ENCODE results near the gene MAN1A2.

MAN1A2 gene

DNA sequence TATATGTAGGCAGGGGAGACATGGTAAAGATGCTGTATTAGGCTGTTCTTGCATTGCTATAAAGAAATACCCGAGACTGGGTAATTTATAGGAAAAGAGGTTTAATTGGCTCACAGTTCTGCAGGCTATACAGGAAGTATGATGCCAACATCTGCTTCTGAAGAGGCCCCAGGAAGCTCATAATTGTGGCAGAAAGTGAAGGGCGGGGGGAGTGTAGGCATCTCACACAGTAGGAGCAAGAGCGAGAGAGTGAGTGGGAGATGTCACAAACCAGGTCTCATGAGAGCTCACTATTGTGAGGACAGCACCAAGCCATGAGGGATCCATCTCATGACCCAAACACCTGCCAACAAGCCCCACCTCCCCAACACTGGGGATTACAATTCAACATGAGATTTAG lies 21.1 kb downstream of the MAN1A2 start:
- H3K27me3 ChIP-seq (ENCODE audit: control insufficient read depth, insufficient read depth, low read length) = no peaks in the 10 kb centered on the region
- no peaks in the 10 kb centered on the region for H3K4me1 ChIP-seq (ENCODE audit: control insufficient read depth, insufficient read depth, low read length)
- no peak overlapping the region for H3K9ac ChIP-seq (ENCODE audit: low read length)

DNA sequence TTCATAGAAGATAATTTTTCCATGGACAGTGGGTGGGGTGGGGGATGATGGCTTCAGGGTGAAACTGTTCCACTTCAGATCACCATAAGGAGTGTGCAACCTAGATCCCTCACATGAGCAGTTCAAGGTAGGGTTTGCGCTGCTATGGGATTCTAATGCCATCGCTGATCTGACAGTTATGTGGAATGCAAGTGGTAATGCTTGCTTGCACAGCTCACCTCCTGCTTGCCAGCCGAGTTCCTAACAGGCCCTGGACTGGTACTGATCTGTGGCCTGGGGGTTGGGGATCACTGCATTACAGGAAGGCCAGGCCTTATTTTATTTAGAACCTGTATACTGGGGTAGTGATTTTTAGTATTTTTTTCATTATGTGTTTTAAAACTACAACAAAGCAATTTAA lies 22.0 kb downstream of the MAN1A2 start:
- H3K9ac ChIP-seq (ENCODE audit: low read length) = no peak overlapping the region
- no peaks in the 10 kb centered on the region for H3K9me3 ChIP-seq (ENCODE audit: control insufficient read depth, low read length)
- no peak overlapping the region for H3K4me3 ChIP-seq (ENCODE audit: low read length)
- H3K4me1 ChIP-seq (ENCODE audit: control insufficient read depth, insufficient read depth, low read length) = no peaks in the 10 kb centered on the region
- no peaks in the 10 kb centered on the region for H3K27me3 ChIP-seq (ENCODE audit: control insufficient read depth, insufficient read depth, low read length)
- no peaks in the 10 kb centered on the region for H3K36me3 ChIP-seq (ENCODE audit: control insufficient read depth, insufficient read depth, low read length)

More for the DNA sequence above, 21.1 kb downstream of the MAN1A2 start:
- Histone ChIP-seq H3K4me3 (ENCODE audit: low read length) (no peak overlapping the region), H3K9me3 (ENCODE audit: control insufficient read depth, low read length) (no peaks in the 10 kb centered on the region), H3K36me3 (ENCODE audit: control insufficient read depth, insufficient read depth, low read length) (no peaks in the 10 kb centered on the region)

- H3K9me3 ChIP-seq (ENCODE audit: control insufficient read depth, low read length) = no peaks in the 10 kb centered on the region
- H3K9ac ChIP-seq (ENCODE audit: low read length) = no peak overlapping the region
- H3K27me3 ChIP-seq (ENCODE audit: control insufficient read depth, insufficient read depth, low read length) = no peaks in the 10 kb centered on the region
- H3K36me3 ChIP-seq (ENCODE audit: control insufficient read depth, insufficient read depth, low read length) = no peaks in the 10 kb centered on the region
- no peaks in the 10 kb centered on the region for H3K4me1 ChIP-seq (ENCODE audit: control insufficient read depth, insufficient read depth, low read length)
- H3K4me3 ChIP-seq (ENCODE audit: low read length) = no peak overlapping the region
Measured at GRCh38 chr1:117389779-117390178, 22.5 kb downstream of the MAN1A2 start.

DNA sequence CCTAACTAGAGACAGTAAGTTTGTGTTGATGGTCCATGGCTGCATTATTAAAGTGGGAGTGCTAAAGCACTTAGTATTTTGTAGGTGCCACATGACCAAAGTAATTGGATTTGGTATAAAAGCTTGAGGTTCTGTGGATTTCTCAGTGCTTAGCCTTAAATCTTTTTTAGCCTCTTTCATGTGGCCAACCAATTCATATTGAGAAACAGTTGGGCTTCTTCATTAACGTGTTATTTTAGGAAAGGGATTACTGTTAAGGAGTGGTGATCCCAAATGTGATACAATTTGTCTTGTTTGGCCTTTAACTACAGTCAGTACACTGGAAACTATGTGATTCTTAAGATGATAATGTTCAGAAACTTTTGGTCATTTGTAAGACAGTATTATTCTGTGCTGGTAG lies 25.5 kb downstream of the MAN1A2 start:
- Histone ChIP-seq H3K27me3 (ENCODE audit: control insufficient read depth, insufficient read depth, low read length) (no peaks in the 10 kb centered on the region), H3K4me3 (ENCODE audit: low read length) (no peak overlapping the region), H3K9me3 (ENCODE audit: control insufficient read depth, low read length) (no peaks in the 10 kb centered on the region), H3K9ac (ENCODE audit: low read length) (no peak overlapping the region), H3K36me3 (ENCODE audit: control insufficient read depth, insufficient read depth, low read length) (no peaks in the 10 kb centered on the region), H3K4me1 (ENCODE audit: control insufficient read depth, insufficient read depth, low read length) (peaks cover 4% of the 10 kb centered on the region)

DNA sequence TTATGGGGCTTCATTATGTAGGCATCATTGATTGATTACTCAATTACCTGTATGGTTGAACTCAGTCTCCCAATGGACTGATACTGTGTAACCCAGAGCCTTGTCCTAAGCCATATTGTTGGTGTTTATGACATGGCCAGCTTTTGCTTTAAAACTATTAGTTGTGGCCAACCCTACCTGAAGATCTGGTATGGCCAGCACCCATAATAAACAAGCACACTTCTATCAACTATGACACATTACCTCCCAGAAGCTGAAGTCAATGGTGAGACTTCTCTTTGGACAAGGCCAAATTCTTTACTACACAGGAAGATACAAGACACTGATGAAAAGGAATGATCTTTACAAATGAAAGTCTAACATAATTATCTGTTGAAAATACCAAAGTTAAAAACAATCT lies 28.8 kb downstream of the MAN1A2 start:
- Histone ChIP-seq H3K9ac (ENCODE audit: low read length) (no peak overlapping the region), H3K36me3 (ENCODE audit: control insufficient read depth, insufficient read depth, low read length) (no peaks in the 10 kb centered on the region), H3K4me1 (ENCODE audit: control insufficient read depth, insufficient read depth, low read length) (peaks cover 4% of the 10 kb centered on the region), H3K4me3 (ENCODE audit: low read length) (no peak overlapping the region), H3K9me3 (ENCODE audit: control insufficient read depth, low read length) (no peaks in the 10 kb centered on the region), H3K27me3 (ENCODE audit: control insufficient read depth, insufficient read depth, low read length) (no peaks in the 10 kb centered on the region)

DNA sequence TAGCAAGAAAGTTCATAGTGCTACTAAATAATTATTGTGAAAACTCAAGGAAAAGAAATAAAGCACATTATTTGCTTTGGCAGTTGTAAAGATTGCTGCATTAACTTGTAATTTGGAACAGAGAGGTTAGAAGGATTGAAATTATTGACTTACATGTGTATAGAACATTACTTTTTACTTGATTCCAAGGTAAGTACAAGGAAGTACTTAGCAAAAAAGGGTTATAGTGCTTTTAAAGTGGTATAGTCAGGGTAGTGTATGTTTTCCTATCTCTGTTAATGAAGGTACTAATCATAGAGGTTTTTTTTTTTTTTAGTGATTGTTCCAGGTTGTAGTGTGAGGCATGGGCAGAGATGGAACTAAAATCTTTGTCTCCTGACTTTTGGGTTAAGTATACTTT lies 29.4 kb downstream of the MAN1A2 start:
- Histone ChIP-seq H3K9me3 (ENCODE audit: control insufficient read depth, low read length) (no peaks in the 10 kb centered on the region), H3K4me1 (ENCODE audit: control insufficient read depth, insufficient read depth, low read length) (peaks cover 4% of the 10 kb centered on the region), H3K36me3 (ENCODE audit: control insufficient read depth, insufficient read depth, low read length) (no peaks in the 10 kb centered on the region), H3K9ac (ENCODE audit: low read length) (no peak overlapping the region), H3K27me3 (ENCODE audit: control insufficient read depth, insufficient read depth, low read length) (no peaks in the 10 kb centered on the region), H3K4me3 (ENCODE audit: low read length) (no peak overlapping the region)

DNA sequence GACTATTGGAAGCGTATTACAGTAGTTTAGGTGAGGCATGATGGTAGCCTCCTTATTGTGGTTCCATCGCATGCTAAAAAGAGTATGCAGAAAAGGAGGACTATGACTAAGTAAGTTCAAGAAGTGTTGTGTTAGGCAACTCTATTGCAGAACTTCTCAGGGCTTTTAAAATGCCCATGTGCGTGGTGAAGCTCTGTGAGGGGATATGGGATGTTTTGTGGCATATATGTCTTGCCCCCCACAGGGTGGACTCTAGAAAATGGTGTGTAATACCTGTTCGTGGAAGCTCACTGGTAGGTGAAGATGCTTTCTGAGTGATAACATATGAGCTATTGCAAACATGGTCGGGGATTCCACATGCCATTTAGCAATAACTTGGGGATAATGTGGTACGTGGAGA lies 31.7 kb downstream of the MAN1A2 start:
- no peak overlapping the region for H3K9ac ChIP-seq (ENCODE audit: low read length)
- H3K9me3 ChIP-seq (ENCODE audit: control insufficient read depth, low read length) = no peaks in the 10 kb centered on the region
- H3K36me3 ChIP-seq (ENCODE audit: control insufficient read depth, insufficient read depth, low read length) = no peaks in the 10 kb centered on the region
- no peak overlapping the region for H3K4me3 ChIP-seq (ENCODE audit: low read length)
- no peaks in the 10 kb centered on the region for H3K27me3 ChIP-seq (ENCODE audit: control insufficient read depth, insufficient read depth, low read length)
- H3K4me1 ChIP-seq (ENCODE audit: control insufficient read depth, insufficient read depth, low read length) = peaks cover 4% of the 10 kb centered on the region

- no peaks in the 10 kb centered on the region for H3K9me3 ChIP-seq (ENCODE audit: control insufficient read depth, low read length)
- no peaks in the 10 kb centered on the region for H3K27me3 ChIP-seq (ENCODE audit: control insufficient read depth, insufficient read depth, low read length)
- H3K4me1 ChIP-seq (ENCODE audit: control insufficient read depth, insufficient read depth, low read length) = no peaks in the 10 kb centered on the region
- H3K4me3 ChIP-seq (ENCODE audit: low read length) = no peak overlapping the region
- H3K36me3 ChIP-seq (ENCODE audit: control insufficient read depth, insufficient read depth, low read length) = no peaks in the 10 kb centered on the region
- no peak overlapping the region for H3K9ac ChIP-seq (ENCODE audit: low read length)
Measured at GRCh38 chr1:117401761-117402160, 34.5 kb downstream of the MAN1A2 start.

DNA sequence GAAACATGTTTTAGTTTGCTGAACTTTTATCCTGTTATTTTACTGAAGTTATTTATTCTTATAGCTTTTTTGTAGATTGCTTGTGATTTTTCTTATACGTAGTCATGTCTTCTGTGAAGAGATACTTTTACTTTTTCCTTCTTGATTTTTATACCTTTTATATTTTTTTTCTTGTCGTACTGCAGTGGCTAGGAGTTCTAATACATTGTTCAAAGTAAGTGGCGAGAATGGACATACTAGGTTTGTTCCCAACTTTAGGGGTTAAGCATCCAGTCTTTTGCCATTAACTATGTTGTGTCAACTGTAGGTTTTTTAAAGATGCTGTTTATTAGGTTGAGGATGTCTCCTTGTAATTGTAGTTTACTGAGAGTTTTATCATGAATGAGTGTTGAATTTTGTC lies 36.3 kb downstream of the MAN1A2 start:
- Histone ChIP-seq H3K27me3 (ENCODE audit: control insufficient read depth, insufficient read depth, low read length) (no peaks in the 10 kb centered on the region), H3K9ac (ENCODE audit: low read length) (no peak overlapping the region), H3K36me3 (ENCODE audit: control insufficient read depth, insufficient read depth, low read length) (no peaks in the 10 kb centered on the region), H3K9me3 (ENCODE audit: control insufficient read depth, low read length) (no peaks in the 10 kb centered on the region), H3K4me3 (ENCODE audit: low read length) (no peak overlapping the region), H3K4me1 (ENCODE audit: control insufficient read depth, insufficient read depth, low read length) (no peaks in the 10 kb centered on the region)

- Histone ChIP-seq H3K36me3 (ENCODE audit: control insufficient read depth, insufficient read depth, low read length) (no peaks in the 10 kb centered on the region), H3K9me3 (ENCODE audit: control insufficient read depth, low read length) (no peaks in the 10 kb centered on the region), H3K9ac (ENCODE audit: low read length) (no peak overlapping the region), H3K27me3 (ENCODE audit: control insufficient read depth, insufficient read depth, low read length) (no peaks in the 10 kb centered on the region), H3K4me3 (ENCODE audit: low read length) (no peak overlapping the region), H3K4me1 (ENCODE audit: control insufficient read depth, insufficient read depth, low read length) (no peaks in the 10 kb centered on the region)
Measured at GRCh38 chr1:117405042-117405441, 37.8 kb downstream of the MAN1A2 start.

GRCh38 chr1:117412472-117412871 lies 45.2 kb downstream of the MAN1A2 start:
- no peaks in the 10 kb centered on the region for H3K9me3 ChIP-seq (ENCODE audit: control insufficient read depth, low read length)
- no peak overlapping the region for H3K4me3 ChIP-seq (ENCODE audit: low read length)
- H3K9ac ChIP-seq (ENCODE audit: low read length) = no peak overlapping the region
- no peaks in the 10 kb centered on the region for H3K36me3 ChIP-seq (ENCODE audit: control insufficient read depth, insufficient read depth, low read length)
- no peaks in the 10 kb centered on the region for H3K4me1 ChIP-seq (ENCODE audit: control insufficient read depth, insufficient read depth, low read length)
- no peaks in the 10 kb centered on the region for H3K27me3 ChIP-seq (ENCODE audit: control insufficient read depth, insufficient read depth, low read length)

- Histone ChIP-seq H3K4me3 (ENCODE audit: low read length) (no peak overlapping the region), H3K27me3 (ENCODE audit: control insufficient read depth, insufficient read depth, low read length) (no peaks in the 10 kb centered on the region)
Measured at GRCh38 chr1:117413412-117413811, 46.2 kb downstream of the MAN1A2 start.

GRCh38 chr1:117414943-117415342 lies 47.7 kb downstream of the MAN1A2 start:
- Histone ChIP-seq H3K4me3 (ENCODE audit: low read length) (no peak overlapping the region), H3K4me1 (ENCODE audit: control insufficient read depth, insufficient read depth, low read length) (no peaks in the 10 kb centered on the region), H3K27me3 (ENCODE audit: control insufficient read depth, insufficient read depth, low read length) (no peaks in the 10 kb centered on the region), H3K36me3 (ENCODE audit: control insufficient read depth, insufficient read depth, low read length) (no peaks in the 10 kb centered on the region), H3K9ac (ENCODE audit: low read length) (no peak overlapping the region), H3K9me3 (ENCODE audit: control insufficient read depth, low read length) (no peaks in the 10 kb centered on the region)

More at GRCh38 chr1:117413412-117413811, 46.2 kb downstream of the MAN1A2 start:
- no peaks in the 10 kb centered on the region for H3K36me3 ChIP-seq (ENCODE audit: control insufficient read depth, insufficient read depth, low read length)
- H3K9me3 ChIP-seq (ENCODE audit: control insufficient read depth, low read length) = no peaks in the 10 kb centered on the region
- H3K9ac ChIP-seq (ENCODE audit: low read length) = no peak overlapping the region
- H3K4me1 ChIP-seq (ENCODE audit: control insufficient read depth, insufficient read depth, low read length) = no peaks in the 10 kb centered on the region
